Measurements from ENCODE around the gene ZNF100.
"Not testable (repeated sequence)": the region's sequence is repeated elsewhere in the genome, so short reads cannot be mapped to it uniquely, and the experiment has no call there.

Gene ZNF100

DNA sequence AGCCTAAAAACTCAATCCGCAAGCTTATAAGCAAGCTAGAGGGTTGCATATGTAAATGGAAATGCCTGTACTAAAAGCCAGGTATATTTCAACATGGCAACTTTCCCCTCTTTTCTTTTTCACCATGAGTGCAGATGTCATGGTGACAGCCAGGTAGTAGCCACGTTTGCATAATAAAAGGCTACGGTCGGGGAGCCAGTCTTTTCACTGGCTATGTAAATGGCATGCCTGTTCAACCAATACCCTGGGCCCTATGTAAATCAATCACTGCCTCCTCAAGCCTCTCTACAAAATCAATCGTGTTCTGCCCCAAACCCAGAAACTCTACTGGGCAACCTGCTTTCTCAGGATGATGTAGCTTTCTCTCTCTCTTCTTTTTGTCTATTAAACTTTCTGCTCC is 87.4 kb downstream of the ZNF100 start:
- intact Hi-C loops (cut with DNase I; ENCODE audit: low total_unique reads) = no loop called here
- Histone ChIP-seq H3K27me3 (no peaks in the 10 kb centered on the region), H3K36me3 (no peaks in the 10 kb centered on the region), H3K27ac (no peak overlapping the region), H3K4me1 (peaks cover 0 to under 1% (median 0%) of the 10 kb centered on the region in 4 donors), H3K4me3 (no peak overlapping the region), H3K9me3 (no peaks in the 10 kb centered on the region)
- no peak for DNase-seq
- TF ChIP-seq, protein P1, sequence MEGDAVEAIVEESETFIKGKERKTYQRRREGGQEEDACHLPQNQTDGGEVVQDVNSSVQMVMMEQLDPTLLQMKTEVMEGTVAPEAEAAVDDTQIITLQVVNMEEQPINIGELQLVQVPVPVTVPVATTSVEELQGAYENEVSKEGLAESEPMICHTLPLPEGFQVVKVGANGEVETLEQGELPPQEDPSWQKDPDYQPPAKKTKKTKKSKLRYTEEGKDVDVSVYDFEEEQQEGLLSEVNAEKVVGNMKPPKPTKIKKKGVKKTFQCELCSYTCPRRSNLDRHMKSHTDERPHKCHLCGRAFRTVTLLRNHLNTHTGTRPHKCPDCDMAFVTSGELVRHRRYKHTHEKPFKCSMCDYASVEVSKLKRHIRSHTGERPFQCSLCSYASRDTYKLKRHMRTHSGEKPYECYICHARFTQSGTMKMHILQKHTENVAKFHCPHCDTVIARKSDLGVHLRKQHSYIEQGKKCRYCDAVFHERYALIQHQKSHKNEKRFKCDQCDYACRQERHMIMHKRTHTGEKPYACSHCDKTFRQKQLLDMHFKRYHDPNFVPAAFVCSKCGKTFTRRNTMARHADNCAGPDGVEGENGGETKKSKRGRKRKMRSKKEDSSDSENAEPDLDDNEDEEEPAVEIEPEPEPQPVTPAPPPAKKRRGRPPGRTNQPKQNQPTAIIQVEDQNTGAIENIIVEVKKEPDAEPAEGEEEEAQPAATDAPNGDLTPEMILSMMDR (IDR thresholded peaks at IDR 0.05) = no peak

DNA sequence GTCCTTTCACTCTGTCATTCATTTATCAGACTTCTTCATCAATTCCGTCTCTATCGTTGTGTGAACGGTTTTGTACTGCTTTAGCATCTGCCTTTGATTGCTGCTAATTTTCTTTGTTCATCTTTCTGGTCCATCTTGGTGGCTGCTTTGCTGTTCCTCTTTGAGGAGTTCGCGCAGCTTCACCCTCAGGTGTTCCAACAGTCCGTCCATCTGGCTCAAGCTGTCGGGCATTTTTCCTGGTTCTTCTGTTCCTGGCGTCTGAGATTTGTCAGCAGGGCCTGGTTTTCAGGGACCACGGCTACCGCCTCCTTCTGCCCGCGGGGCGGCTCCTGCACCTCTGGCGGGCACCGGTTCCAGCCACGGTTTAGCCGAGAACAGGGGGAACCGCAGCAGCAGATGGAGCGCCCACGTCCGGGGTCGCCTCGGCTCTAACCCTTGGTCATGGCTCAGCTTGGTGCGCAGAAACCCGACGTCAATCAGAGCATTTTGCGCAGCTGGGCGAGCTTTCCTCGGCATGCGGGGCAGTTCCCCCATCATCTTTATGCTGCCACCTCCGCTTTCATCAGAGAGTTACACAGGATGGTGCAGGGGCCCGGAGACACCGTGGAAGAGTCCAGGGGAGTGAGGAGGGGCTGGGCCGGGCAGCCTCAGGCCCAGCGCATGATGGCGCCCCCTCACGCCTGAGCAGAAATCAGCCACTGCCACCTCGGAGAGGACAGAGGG is 89.5 kb downstream of the ZNF100 start:
- Histone ChIP-seq H3K4me1 (peaks cover 0 to 21% (median 0%) of the 10 kb centered on the region in 4 donors), H3K9me3 (no peaks in the 10 kb centered on the region), H3K4me3 (no peak overlapping the region), H3K27me3 (no peaks in the 10 kb centered on the region), H3K36me3 (no peaks in the 10 kb centered on the region), H3K27ac (no peak overlapping the region)
- no peak for DNase-seq
- TF ChIP-seq, protein P1 (IDR thresholded peaks at IDR 0.05) = no peak
- intact Hi-C loops (cut with DNase I; ENCODE audit: low total_unique reads) = no loop called here

DNA sequence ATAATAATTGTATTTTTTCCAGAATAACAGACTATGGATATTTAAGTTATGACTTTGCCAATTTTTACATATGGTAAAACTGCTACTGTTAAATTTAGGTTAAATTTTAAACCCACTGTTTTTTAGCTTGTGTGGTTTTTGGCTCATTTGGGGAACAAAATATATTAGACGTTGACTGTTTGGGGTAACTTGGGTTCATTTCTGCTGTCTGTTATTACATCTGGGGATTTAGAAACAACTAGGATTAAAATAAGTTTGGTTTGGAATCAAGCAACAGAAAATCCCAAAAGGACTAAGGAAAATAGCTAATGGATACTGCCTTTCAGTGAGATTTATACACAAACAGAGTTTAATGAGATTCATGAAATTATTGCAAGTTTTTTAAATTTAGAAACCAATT is 92.9 kb downstream of the ZNF100 start:
- intact Hi-C loops (cut with DNase I; ENCODE audit: low total_unique reads) = no loop called here
- TF ChIP-seq, protein P1 (IDR thresholded peaks at IDR 0.05) = no peak
- no peaks in the 10 kb centered on the region for H3K9me3 ChIP-seq

DNA sequence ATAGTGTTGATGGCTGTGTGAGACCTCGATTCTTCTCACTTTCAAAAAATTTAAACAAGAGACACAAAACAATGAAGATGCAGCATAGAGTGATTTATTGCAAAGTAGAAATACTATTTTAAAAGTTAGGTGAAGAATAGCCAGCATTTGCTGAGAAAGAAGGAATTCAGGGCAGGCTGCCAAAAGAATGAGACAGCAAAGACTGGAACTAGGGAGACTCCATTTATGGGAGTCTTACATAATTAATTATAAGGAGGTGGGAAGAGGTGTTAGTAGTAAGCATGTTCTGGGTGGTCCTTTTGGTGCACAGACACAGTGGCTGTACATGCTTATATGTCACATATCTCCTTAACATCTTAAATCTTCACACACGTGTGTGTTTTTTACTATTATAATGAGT is 93.9 kb downstream of the ZNF100 start:
- H3K9me3 ChIP-seq; DNase-seq; H3K27ac ChIP-seq; H3K4me3 ChIP-seq; H3K36me3 ChIP-seq; intact Hi-C loops (cut with DNase I; ENCODE audit: low total_unique reads); H3K27me3 ChIP-seq: not testable (repeated sequence)
- peaks cover 0 to 22% (median 0%) of the 10 kb centered on the region in 4 donors for H3K4me1 ChIP-seq

More for the DNA sequence above, 92.9 kb downstream of the ZNF100 start:
- H3K4me1 ChIP-seq = peaks cover 0 to 22% (median 0%) of the 10 kb centered on the region in 4 donors
- DNase-seq = no peak
- H3K27me3 ChIP-seq = no peaks in the 10 kb centered on the region
- no peaks in the 10 kb centered on the region for H3K36me3 ChIP-seq
- H3K4me3 ChIP-seq = no peak overlapping the region
- peak overlapping the region in 1 of 2 donors; percentile 19 for H3K27ac ChIP-seq
